GM12864 (cell line): ENCODE data around the gene TMOD2.

Experiments
- DNase-seq: peaks from one replicate; pipeline ENCODE4 v3.0.0-alpha.2; 2011; ENCODE audit warnings: low read depth
- H3K4me3 ChIP-seq: 2 replicates; pipeline ENCODE4 v1.5.1; 2011; ENCODE audit warnings: mild to moderate bottlenecking, low read depth, low read length, control low read depth
- TF ChIP-seq, protein P1 (sequence below): IDR thresholded peaks from 2 replicates; pipeline ENCODE4 v1.5.1; 2011; ENCODE audit warnings: low read depth, mild to moderate bottlenecking, moderate library complexity, low read length, control low read depth, inconsistent platforms; ENCODE audit errors: missing control alignments

Gene TMOD2

GRCh38 chr15:51841406-51842040 is 90.1 kb downstream of the TMOD2 start:
- DNase-seq: no peak
- no peak overlapping the region for H3K4me3 ChIP-seq
- TF ChIP-seq, protein P1, sequence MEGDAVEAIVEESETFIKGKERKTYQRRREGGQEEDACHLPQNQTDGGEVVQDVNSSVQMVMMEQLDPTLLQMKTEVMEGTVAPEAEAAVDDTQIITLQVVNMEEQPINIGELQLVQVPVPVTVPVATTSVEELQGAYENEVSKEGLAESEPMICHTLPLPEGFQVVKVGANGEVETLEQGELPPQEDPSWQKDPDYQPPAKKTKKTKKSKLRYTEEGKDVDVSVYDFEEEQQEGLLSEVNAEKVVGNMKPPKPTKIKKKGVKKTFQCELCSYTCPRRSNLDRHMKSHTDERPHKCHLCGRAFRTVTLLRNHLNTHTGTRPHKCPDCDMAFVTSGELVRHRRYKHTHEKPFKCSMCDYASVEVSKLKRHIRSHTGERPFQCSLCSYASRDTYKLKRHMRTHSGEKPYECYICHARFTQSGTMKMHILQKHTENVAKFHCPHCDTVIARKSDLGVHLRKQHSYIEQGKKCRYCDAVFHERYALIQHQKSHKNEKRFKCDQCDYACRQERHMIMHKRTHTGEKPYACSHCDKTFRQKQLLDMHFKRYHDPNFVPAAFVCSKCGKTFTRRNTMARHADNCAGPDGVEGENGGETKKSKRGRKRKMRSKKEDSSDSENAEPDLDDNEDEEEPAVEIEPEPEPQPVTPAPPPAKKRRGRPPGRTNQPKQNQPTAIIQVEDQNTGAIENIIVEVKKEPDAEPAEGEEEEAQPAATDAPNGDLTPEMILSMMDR: no peak

GRCh38 chr15:51842265-51842664 is 90.9 kb downstream of the TMOD2 start:
- TF ChIP-seq, protein P1: no peak

DNA sequence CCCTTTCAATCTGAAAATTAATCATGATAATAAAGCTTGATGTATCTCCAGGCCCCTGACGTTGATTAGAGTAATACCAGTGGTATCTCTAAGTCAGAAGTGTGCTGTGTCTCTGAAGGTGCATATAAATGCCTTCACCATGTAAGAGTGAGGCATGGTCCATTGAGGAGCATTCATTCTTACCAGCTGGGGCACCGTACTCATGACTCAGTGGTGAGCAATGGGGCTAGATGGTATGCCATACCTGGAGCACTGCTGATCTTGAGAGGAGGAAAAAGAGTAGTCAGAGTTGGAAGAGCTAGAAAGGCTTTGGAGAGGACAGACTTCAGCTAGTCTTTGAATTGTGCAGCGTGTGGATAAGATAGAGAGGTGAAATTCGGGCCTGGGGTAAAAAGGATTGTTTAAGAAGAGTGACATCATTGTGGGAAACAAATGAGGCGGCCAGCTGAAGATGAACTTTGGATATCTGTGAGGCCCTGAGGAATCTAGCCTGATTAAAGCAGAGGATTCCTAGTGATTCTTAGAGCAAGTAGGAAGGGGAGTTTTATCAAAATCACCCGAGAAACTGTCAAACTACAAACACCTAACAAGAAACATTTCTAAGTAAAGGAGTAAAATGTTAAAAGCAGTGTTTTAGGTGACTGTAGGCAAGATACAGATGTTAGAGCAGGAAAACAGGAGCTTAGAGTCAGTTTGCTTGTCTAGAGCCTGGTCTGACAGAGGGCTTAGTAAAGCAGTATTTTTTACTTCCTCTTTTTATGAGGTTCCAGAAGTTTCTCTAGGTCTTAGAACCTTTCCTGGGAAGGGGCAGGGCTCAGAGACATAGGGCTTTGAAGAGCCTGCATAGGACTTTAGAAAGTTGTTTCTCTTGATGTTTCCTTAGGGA is 91.7 kb downstream of the TMOD2 start:
- H3K4me3 ChIP-seq: no peak overlapping the region
- DNase-seq: no peak
- TF ChIP-seq, protein P1: no peak

More at GRCh38 chr15:51842265-51842664, 90.9 kb downstream of the TMOD2 start:
- no peak overlapping the region for H3K4me3 ChIP-seq
- DNase-seq: no peak

DNA sequence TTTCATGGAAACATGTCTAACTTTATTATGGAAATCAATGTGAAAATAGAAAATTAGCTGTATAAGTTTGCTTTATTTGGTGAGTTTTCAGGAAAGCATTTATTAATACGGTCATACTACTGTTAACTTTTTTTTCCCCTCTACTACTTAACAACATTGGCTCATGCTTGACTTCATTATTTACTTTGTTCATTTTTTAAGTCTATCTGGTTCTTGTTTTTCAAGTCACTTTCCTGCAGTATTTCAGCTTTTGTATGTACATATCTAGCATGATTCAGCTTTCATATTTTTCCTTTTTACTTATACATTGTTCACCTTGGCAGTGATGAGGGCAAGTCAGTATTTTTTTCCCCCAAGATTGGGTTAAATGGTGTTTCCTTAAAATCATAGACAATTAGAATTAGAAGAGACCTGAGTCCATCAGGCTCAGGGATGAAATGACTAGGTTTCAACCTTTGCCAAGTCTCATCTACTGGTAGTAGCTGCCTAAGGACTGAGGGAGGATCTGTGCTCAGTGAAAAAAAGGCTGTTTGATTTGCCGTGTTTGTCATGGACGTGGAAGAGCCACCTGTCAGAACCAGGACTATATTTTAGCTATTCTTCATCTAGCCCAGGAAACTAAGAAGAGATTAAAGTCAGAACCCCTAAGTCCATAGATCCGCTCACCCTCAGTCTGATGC is 93.5 kb downstream of the TMOD2 start:
- no peak for DNase-seq
- TF ChIP-seq, protein P1: no peak
- H3K4me3 ChIP-seq: no peak overlapping the region

GRCh38 chr15:51846066-51846462 is 94.7 kb downstream of the TMOD2 start:
- DNase-seq: no peak
- TF ChIP-seq, protein P1: no peak
- H3K4me3 ChIP-seq: no peak overlapping the region

- no peak overlapping the region for H3K4me3 ChIP-seq
- TF ChIP-seq, protein P1: no peak
- DNase-seq: no peak
These were observed 95.2 kb downstream of the TMOD2 start for GRCh38 chr15:51846463-51847230.
